ENCODE data around the gene AP1G2. TPM values are rescaled to one million over a fixed set of nuclear protein-coding genes. Genes with fewer than 3 reads are reported as not detected.

AP1G2 gene
- total and polyA plus RNA-seq, 4 donors, result 12.4 to 26.6 (median 17.3) TPM

GRCh38 chr14:23573384-23574015, 5.9 kb upstream of the AP1G2 start:
- H3K9me3 ChIP-seq (ENCODE audit: control insufficient read depth in 4 of 4, low read length in 3 of 4), result no peaks in the 10 kb centered on the region
- TF ChIP-seq FOXA1 (IDR thresholded peaks at IDR 0.05) (no peak), FOXA2 (IDR thresholded peaks at IDR 0.05) (no peak), HNF4G (IDR thresholded peaks at IDR 0.05) (no peak), GABPA (IDR thresholded peaks at IDR 0.05 in 1 of 2, conservative IDR thresholded peaks at IDR 0.05 in 1 of 2) (no peak), ATF3 (IDR thresholded peaks at IDR 0.05) (no peak), RXRA (IDR thresholded peaks at IDR 0.05) (no peak), YY1 (IDR thresholded peaks at IDR 0.05) (no peak), TAF1 (conservative IDR thresholded peaks at IDR 0.05) (no peak), ZBTB33 (IDR thresholded peaks at IDR 0.05) (no peak), REST (IDR thresholded peaks at IDR 0.05) (no peak)
- H3K9ac ChIP-seq (ENCODE audit: low read depth in 1 of 2, low read length in 2 of 2), result no peak overlapping the region
- no peaks in the 10 kb centered on the region for H3K36me3 ChIP-seq (ENCODE audit: control insufficient read depth in 4 of 4, insufficient read depth in 3 of 4, low read depth in 1 of 4, low read length in 3 of 4)
- no peak for DNase-seq (ENCODE audit: low spot score)
- no peak overlapping the region for H3K4me3 ChIP-seq (ENCODE audit: low read depth in 1 of 3, low read length in 3 of 3)
- peaks cover 0 to 13% (median 12%) of the 10 kb centered on the region in 4 donors for H3K4me1 ChIP-seq (ENCODE audit: control insufficient read depth in 4 of 4, insufficient read depth in 4 of 4, low read length in 3 of 4)
- no peak overlapping the region for H3K27ac ChIP-seq (ENCODE audit: low read depth in 1 of 2, low read length in 2 of 2)
- peaks cover 0 to 6% (median under 1%) of the 10 kb centered on the region in 4 donors for H3K27me3 ChIP-seq (ENCODE audit: control insufficient read depth in 4 of 4, insufficient read depth in 4 of 4, low read length in 3 of 4)
- 80% methylated on average over 5 of the region's 5 CpGs for WGBS

GRCh38 chr14:23572836-23573235, 5.2 kb upstream of the AP1G2 start:
- Histone ChIP-seq H3K27me3 (ENCODE audit: control insufficient read depth in 4 of 4, insufficient read depth in 4 of 4, low read length in 3 of 4) (peaks cover 0 to 6% (median under 1%) of the 10 kb centered on the region in 4 donors), H3K4me3 (ENCODE audit: low read depth in 1 of 3, low read length in 3 of 3) (no peak overlapping the region), H3K27ac (ENCODE audit: low read depth in 1 of 2, low read length in 2 of 2) (no peak overlapping the region), H3K36me3 (ENCODE audit: control insufficient read depth in 4 of 4, insufficient read depth in 3 of 4, low read depth in 1 of 4, low read length in 3 of 4) (no peaks in the 10 kb centered on the region), H3K9me3 (ENCODE audit: control insufficient read depth in 4 of 4, low read length in 3 of 4) (no peaks in the 10 kb centered on the region), H3K9ac (ENCODE audit: low read depth in 1 of 2, low read length in 2 of 2) (no peak overlapping the region), H3K4me1 (ENCODE audit: control insufficient read depth in 4 of 4, insufficient read depth in 4 of 4, low read length in 3 of 4) (peaks cover 0 to 13% (median 12%) of the 10 kb centered on the region in 4 donors)
- DNase-seq (ENCODE audit: low spot score), result no peak
- 68% methylated on average over 4 of the region's 4 CpGs for WGBS
- TF ChIP-seq YY1 (IDR thresholded peaks at IDR 0.05), result no peak
- no peak for TF ChIP-seq RXRA (IDR thresholded peaks at IDR 0.05)

GRCh38 chr14:23572524-23572828, 4.9 kb upstream of the AP1G2 start:
- Histone ChIP-seq H3K27me3 (ENCODE audit: control insufficient read depth in 4 of 4, insufficient read depth in 4 of 4, low read length in 3 of 4) (peaks cover 0 to 6% (median under 1%) of the 10 kb centered on the region in 4 donors), H3K9me3 (ENCODE audit: control insufficient read depth in 4 of 4, low read length in 3 of 4) (no peaks in the 10 kb centered on the region), H3K4me1 (ENCODE audit: control insufficient read depth in 4 of 4, insufficient read depth in 4 of 4, low read length in 3 of 4) (peaks cover 0 to 17% (median 14%) of the 10 kb centered on the region in 4 donors), H3K36me3 (ENCODE audit: control insufficient read depth in 4 of 4, insufficient read depth in 3 of 4, low read depth in 1 of 4, low read length in 3 of 4) (no peaks in the 10 kb centered on the region), H3K27ac (ENCODE audit: low read depth in 1 of 2, low read length in 2 of 2) (no peak overlapping the region), H3K4me3 (ENCODE audit: low read depth in 1 of 3, low read length in 3 of 3) (no peak overlapping the region), H3K9ac (ENCODE audit: low read depth in 1 of 2, low read length in 2 of 2) (no peak overlapping the region)
- TF ChIP-seq SP1 (IDR thresholded peaks at IDR 0.05) (no peak), NR2F2 (IDR thresholded peaks at IDR 0.05) (no peak), YY1 (IDR thresholded peaks at IDR 0.05) (no peak), ZBTB33 (IDR thresholded peaks at IDR 0.05) (no peak), ATF3 (IDR thresholded peaks at IDR 0.05) (no peak), RXRA (IDR thresholded peaks at IDR 0.05) (no peak), REST (IDR thresholded peaks at IDR 0.05) (no peak)
- DNase-seq (ENCODE audit: low spot score), result no peak
- 59% methylated on average over 4 of the region's 4 CpGs for WGBS
